HG03095 (cell line): ENCODE results near the gene TMEM125.
A peak's percentile ranks its signal among the peaks of the same experiment; 100 is the strongest.

Experiments
- ATAC-seq: cut with Tn5 transposase; IDR thresholded peaks from one replicate; pipeline ENCODE4 v1.9.1; 2021; ENCODE audit warnings: moderate library complexity; ENCODE audit not compliant: unreplicated experiment

TMEM125 gene

GRCh38 chr1:43269627-43270375 is at the start of gene TMEM125:
TSS of gene TMEM125 (plus strand) at chr1:43269983. CDS start at chr1:43272723, 2,740 bp downstream.
- no peak for ATAC-seq

- ATAC-seq = peak; percentile 63
Observed at GRCh38 chr1:43220905-43221778, 48.6 kb upstream of the TMEM125 start.

GRCh38 chr1:43221797-43222196 is 48.0 kb upstream of the TMEM125 start:
- no peak for ATAC-seq

- ATAC-seq = no peak
Observed at GRCh38 chr1:43222879-43223278, 46.9 kb upstream of the TMEM125 start.

- no peak for ATAC-seq
Observed at GRCh38 chr1:43225168-43225567, 44.6 kb upstream of the TMEM125 start.

GRCh38 chr1:43227143-43227764 is 42.5 kb upstream of the TMEM125 start:
- no peak for ATAC-seq

- ATAC-seq = no peak
Observed at GRCh38 chr1:43229826-43230780, 39.7 kb upstream of the TMEM125 start.

- ATAC-seq = no peak
Observed at GRCh38 chr1:43232074-43232473, 37.7 kb upstream of the TMEM125 start.

- no peak for ATAC-seq
Observed at GRCh38 chr1:43232482-43232881, 37.3 kb upstream of the TMEM125 start.

- ATAC-seq = no peak
Observed at GRCh38 chr1:43233631-43234030, 36.2 kb upstream of the TMEM125 start.

- ATAC-seq = no peak
Observed at GRCh38 chr1:43234267-43234666, 35.5 kb upstream of the TMEM125 start.

GRCh38 chr1:43235040-43235439 is 34.7 kb upstream of the TMEM125 start:
- no peak for ATAC-seq

GRCh38 chr1:43235451-43236121 is 34.2 kb upstream of the TMEM125 start:
- ATAC-seq = no peak

- ATAC-seq = no peak
Observed at GRCh38 chr1:43237121-43237520, 32.7 kb upstream of the TMEM125 start.

GRCh38 chr1:43238085-43238484 is 31.7 kb upstream of the TMEM125 start:
- ATAC-seq = no peak

GRCh38 chr1:43238991-43239469 is 30.8 kb upstream of the TMEM125 start:
- ATAC-seq = peak; percentile 26

- peak; percentile 70 for ATAC-seq
Observed at GRCh38 chr1:43239484-43239883, 30.3 kb upstream of the TMEM125 start.

- no peak for ATAC-seq
Observed at GRCh38 chr1:43241413-43241836, 28.4 kb upstream of the TMEM125 start.

GRCh38 chr1:43243299-43243698 is 26.5 kb upstream of the TMEM125 start:
- no peak for ATAC-seq
